ENCODE results near the gene KRT17.

Gene KRT17

DNA sequence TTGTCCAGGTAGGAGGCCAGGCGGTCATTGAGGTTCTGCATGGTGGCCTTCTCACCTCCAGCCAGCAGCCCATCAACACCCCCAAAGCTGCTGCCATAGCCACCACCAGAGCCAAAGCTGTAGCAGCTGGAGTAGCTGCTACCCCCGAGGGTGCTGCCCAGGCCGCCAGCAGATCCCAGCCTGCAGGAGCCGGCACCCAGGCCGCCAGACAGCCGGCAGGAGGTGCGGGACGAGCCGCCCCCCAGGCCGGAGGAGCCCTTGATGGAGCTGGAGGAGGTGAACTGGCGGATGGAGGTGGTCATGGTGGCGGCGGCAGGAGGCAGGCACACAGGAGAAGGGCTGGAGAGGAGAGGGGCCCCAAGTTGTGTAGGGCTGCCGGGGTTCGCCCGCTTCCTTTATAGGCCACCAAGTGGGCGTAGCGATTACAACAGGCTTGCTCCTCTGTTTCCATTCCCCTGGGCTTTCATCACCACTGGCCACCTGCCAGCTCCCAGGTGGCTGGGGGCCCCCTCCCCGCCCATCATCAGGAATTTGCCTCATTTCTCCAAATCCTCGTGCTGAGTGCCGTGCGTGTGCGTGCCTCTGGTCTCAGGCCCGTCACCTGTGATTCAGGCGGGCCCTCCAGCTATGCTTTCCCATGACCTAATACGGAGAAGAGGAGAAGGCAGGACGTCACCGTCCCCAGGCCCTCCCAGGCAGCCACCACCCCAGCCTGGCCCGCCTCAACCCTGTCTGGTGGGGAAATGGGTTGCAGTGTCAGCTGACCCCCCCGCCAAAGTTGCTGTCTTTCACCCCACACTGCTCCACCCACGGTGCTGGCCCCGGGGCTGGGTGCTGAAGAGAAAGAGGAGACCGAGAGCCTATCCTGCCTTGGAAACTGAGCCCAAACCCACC is at the start of gene KRT17:
Gene KRT17 (minus strand): TSS at position 368 of the 894 bp plus-strand sequence. CDS start 66 bp downstream, at position 302.
- FAIRE-seq (no peak), DNase-seq (ENCODE audit: low spot score) (no peak)

DNA sequence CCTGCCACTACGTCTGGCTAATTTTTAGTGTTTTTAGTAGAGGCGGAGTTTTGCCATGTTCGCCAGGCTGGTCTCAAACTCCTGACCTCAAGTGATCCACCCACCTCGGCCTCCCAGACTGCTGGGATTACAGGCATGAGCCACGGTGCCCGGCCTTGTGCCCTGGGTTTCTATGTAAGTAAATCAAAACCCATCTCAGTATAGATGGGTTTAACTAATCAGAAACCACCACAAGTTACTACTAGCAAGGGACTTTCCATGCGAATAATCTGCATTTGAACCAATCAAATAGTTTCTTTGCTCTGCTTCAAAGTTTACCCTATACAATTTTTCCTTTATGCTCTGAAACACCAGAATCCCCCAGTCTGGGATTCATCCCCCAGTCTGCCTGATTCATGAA is 47.8 kb upstream of the KRT17 start:
- DNase-seq (ENCODE audit: low spot score) (no peak), FAIRE-seq (no peak)

DNA sequence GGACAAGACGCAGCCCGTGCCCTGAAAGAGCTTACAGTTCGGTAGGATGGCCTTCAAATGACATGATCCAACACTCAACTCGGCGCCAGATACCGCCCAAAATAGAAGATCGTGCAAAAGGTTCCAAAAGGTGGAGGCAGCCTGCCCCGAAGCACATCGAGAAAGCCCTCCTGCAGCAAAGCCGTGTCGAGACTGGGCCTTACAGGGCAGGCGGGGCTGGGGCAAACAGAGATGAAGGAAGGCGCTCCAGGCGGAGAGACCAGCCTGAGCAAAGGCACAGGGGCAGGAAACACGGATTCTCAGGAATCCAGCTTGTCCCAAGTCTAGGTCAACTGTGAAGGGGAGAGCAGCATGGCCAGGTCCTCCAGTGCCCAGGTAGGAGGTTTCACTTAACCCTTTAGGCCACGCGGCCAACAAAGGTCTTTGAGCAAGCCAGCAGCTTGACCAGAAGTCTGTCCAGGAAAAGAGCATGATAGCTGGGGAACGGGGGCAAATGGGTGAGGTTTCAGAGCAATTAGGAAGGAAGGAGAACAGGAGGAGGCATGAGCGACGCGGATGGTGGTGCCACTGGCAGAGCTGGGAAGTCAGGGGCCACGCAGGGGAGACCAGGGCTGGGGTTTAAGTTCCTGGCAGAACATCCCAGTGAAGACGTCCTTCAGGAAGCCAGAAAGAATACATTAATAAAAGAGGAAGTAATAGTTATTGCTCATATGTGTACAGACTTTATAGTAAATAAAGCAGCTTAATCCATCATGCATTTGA is 43.1 kb upstream of the KRT17 start:
- FAIRE-seq (no peak), DNase-seq (ENCODE audit: low spot score) (no peak)

DNA sequence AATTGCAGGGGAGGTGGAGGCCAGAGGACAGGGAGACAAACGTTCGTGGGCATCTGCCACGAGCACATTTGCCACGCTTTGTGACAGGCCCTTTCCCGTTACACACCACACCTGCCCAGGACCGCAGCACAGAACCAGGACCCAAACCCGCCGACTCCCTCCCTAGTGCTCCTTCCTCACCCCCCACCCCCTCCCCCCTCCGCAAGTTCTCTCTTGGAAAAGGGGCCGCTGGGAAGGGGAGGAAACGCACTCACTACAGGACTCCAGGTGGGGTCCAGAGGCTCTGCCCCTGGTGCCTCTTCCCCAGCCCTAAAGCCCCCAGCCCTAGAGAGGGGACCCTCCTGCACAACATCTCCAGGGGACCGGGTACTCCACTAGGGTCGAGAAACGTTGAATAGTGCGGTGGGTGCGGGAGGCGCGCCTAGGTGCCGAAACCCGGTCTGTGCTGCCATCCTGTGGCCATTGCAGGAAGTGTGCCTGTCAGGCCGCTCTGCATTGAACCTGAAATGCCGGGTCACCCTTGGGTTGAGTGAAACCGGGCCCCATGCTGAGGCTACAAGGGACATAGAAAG is 42.4 kb upstream of the KRT17 start:
- DNase-seq (ENCODE audit: low spot score) (peak; percentile 61), FAIRE-seq (no peak)

DNA sequence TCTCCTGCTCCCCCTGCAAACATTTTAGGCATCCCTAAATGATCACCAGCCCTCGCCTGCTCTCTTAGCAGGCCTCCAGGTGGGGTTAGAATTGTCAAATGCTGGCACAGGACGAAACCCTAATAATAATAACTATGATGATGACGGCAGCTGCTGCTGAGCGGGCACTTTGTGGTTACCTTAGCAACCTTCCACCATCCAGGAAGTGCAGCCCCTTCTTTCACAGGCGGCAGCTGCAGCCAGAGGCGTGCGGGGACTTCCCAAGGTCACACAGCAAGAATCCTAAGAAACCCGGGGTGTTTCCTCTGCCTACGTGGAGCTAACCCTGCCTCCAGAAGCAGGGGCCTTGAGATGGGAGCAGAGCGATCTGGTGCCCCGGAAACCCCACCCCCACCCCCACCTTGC is 41.9 kb upstream of the KRT17 start:
- FAIRE-seq, result no peak
- DNase-seq (ENCODE audit: low spot score), result peak; percentile 55

DNA sequence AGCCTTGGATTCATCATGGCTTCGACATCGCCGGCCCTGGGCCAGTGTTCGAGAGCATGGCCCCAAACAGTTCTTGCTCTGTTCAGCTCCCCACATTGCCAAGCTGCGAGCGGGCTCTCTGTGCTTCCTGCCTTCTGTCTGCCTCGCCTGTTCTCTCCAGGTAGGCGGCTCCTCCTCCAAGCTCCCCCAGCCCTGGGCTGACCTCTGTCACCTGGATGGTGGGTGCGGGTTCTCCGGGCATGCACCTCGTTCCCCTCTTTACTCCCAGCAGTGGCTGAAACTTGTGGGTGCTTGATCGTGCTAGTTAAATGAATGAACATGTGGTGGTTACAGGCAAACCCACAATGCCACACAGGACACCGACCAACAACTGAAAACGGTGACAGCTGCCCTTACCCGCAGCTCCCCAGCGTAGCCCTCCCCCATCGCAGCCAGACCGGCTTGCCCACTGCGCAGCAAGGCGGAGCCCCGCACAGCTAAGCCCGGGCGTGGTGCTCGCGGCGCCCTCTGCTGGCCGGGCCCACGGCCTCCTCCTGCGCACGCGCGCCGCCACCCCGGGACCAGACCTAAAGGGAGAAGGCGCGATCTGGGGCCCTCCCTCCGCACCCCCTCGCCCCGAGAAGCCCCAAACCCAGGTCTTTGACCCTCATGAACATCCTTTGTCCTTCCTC is 41.3 kb upstream of the KRT17 start:
- no peak for FAIRE-seq

DNA sequence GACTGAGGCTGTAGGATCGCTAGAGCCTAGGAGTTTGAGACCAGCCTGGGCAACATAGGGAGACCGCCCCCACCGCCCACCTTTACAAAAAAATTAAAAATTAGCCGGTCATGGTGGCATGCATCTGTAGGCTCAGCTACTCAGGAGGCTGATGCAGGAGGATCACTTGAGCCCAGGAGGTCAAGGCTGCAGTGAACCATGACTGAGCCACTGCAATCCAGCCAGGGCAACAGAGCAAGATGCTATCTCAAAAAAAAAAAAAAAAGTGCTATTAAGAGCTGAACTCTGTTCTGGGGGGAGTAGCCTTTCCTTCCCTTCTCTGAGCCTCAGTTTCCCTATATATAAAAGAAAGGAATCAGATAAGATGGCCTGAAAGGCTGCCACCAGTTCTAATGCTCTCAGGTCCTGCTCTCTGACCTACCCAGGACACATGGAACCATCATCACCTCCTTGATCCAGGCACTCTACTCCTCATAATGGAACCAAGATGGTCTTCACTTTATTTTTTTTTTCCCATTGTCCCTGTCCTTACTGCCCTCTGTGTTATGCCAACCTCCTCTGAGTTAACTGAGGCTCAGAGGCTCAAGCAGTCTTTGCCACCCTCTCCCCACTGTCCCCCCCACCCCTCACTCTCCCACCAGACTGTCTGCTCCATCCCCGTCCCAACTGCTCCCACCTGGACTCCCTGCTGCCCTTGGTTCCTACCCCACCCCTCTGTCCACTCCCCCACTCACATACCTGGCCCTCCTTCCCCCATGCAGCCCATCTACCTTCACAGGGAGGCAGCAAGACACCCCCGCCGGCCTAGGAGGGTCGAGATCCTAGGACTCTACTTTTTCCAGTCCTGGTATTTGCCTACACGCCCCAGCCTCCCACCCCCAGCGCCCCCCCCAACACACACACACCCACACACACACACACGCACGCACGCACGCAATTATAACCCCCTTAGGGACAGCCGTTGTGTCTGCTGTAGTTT is 40.5 kb upstream of the KRT17 start:
- FAIRE-seq, result no peak
- DNase-seq (ENCODE audit: low spot score), result no peak

More for the DNA sequence above, 41.3 kb upstream of the KRT17 start:
- DNase-seq (ENCODE audit: low spot score), result peak; percentile 64

DNA sequence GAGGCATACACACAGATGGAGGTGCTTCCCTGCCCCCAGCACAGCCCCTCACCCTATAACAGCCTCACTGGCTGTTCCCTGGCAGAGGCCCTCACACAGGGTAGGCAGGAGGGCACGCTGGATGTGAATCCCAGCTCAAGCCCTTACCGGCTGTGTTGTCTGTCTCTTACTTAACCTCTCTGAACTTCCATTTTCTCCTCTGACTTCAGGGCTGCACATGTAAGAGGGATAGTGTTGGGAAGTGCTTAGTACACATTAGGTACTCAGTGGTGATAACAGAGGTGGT is 39.7 kb upstream of the KRT17 start:
- FAIRE-seq (no peak), DNase-seq (ENCODE audit: low spot score) (no peak)

DNA sequence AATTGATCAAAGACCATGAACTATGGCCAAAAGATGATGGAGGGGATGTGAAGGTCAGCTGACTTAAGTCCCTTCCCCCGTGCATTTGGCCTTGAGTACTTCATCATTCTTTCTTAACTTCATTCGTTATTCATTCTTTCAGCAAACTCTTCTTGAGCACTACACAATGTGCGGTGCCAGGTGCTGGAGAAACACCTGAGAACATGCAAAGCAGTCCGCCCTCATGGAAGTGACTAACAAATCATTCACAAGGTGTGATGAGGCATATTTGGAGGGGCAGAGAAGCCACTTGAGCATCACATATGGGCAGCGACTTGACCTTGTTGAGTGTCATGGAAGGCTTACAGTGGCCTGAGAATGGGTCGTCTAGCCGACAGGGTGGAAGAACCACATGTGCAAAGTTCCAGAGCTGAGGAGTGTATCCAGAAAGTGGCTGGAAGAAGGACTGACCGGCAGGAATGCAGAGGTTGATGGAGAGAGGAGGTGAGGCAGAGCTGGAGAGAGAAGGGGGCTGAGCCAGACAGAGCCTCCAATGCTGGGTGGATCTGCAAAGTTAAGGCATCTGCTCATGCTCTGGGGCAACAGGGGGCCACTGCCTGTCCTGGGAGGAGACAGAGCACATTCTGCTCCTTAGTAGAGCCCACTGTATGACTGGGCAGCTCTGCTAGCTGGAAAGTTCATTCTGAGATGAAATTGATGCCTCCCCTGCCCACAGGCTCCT is 39.2 kb upstream of the KRT17 start:
- DNase-seq (ENCODE audit: low spot score), result no peak
- no peak for FAIRE-seq

DNA sequence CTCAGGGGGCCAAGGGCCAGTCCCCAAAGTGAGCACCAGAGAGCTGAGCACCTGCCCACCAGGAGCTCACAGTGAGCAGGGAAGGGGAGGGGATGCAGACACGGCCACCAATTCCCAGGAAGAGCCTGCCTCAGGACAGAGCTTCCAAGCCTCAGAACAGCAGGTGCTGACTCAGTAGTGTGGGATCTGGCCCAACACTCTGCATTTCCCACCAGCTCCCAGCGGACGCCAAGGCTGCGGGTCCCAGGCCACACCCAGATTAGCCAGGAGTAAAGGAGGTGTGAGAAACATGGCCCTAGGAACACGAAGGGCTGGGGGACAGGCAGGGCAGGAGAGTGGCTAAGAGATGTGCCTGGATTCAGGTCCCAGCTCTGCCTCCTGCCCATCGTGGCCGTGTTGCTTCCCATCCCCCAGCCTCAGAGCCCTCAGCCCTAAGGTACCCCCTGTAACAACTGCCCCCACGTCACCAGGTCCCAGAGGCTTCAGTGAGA is 35.9 kb upstream of the KRT17 start:
- DNase-seq (ENCODE audit: low spot score), result no peak
- no peak for FAIRE-seq

DNA sequence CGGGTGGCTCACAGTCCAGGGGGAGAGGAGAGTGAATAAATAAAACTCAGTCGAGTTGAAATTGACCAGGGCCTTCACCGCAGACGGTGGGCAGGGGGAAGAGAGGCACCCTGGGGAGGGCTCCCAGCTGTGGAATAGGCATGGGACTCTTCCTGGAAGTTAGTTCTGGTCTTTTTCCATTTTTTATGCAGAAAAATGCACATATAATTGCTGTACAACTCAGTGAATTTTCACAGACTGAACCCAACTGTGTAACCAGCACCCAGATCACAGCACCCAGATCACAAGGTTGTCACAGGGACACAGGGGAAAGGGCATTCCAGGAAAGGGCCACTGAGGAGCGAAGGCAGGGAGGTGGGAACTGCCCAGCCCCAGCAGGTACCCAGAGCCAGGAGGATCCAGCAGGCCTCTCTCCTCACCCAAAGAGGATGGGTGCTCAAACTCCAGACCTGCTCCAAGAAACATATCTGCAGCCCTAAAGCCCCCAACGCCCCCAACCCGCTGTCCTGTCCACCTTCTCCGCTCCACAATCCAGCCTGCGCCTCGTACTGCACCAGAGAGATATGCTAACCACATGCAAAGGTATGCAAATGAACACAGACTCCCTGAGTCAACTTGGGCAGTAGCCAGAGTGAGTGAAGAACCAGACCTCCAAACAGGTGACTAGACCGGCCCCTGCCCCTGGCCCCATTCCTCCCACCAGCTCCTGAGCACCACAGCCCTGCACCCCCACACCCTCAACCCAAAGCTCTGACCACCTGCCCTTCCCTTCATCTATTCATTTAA is 35.2 kb upstream of the KRT17 start:
- FAIRE-seq (no peak), DNase-seq (ENCODE audit: low spot score) (no peak)

DNA sequence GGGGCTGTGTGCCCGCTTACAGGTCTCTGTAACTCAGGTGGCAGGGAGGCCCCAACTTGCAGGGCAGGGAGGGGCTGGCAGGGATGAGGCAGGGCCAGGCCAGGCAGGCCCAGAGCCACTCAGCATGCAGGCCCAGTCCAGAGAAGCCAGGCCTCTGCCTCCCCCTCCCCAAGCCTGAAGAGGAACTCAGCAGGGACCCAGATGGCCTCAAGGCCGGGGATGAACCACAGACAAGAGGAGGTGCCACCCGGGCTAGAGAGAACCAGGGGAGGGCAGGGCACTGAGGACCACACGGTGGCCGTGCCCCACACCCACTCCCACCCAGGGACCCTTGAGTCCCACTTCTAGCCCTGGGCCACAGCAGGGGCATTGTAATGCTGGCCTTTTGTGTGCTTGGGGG is 34.5 kb upstream of the KRT17 start:
- FAIRE-seq, result no peak
- DNase-seq (ENCODE audit: low spot score), result no peak

DNA sequence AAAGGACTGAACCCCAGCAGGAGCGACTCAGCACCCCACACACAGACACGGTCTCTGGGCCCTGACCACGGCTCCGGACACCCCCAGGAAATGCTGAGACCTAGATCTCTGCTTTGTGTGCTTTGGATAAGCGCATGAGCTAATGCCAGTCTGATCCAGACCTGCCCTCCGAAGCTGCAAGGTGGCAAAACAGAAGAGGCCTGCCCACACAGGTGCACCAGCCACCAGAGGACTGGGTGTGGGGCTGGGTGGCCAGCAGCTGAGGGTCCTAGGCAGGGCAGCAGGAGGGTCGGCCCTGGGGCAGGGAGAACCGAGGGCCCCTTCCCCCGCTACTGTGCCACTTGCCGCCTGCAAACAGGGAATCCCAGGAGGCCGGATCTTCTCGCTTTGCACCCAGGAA is 33.6 kb upstream of the KRT17 start:
- no peak for DNase-seq (ENCODE audit: low spot score)
- FAIRE-seq, result no peak

DNA sequence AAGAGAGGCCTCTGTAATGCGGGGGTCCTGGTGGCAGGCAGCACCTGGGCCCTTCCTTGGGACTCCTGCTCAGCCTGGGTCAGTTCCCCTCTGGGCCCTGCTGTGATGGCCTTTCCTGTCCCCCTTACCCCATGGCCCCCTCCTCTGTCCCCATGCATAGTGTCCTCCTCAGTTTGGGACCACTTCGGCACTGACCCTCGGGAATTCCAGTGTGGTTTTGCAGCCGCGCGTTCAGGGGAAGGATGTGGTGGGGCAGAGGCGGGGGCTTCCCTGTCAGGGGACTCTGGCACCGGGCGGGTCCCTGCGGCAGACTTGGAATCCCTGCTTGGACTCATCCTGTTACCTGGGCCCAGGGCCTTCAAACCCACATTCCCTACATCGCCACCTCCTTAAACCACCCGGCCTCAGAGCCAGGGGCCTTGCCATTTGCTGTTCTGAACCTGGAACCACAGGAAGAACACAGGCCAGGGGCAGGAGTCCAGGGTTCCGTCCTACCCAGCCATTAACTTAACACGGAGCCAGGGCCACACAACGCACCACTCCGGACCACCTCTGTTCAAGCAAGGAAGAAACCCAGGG is 32.9 kb upstream of the KRT17 start:
- FAIRE-seq (no peak), DNase-seq (ENCODE audit: low spot score) (no peak)

DNA sequence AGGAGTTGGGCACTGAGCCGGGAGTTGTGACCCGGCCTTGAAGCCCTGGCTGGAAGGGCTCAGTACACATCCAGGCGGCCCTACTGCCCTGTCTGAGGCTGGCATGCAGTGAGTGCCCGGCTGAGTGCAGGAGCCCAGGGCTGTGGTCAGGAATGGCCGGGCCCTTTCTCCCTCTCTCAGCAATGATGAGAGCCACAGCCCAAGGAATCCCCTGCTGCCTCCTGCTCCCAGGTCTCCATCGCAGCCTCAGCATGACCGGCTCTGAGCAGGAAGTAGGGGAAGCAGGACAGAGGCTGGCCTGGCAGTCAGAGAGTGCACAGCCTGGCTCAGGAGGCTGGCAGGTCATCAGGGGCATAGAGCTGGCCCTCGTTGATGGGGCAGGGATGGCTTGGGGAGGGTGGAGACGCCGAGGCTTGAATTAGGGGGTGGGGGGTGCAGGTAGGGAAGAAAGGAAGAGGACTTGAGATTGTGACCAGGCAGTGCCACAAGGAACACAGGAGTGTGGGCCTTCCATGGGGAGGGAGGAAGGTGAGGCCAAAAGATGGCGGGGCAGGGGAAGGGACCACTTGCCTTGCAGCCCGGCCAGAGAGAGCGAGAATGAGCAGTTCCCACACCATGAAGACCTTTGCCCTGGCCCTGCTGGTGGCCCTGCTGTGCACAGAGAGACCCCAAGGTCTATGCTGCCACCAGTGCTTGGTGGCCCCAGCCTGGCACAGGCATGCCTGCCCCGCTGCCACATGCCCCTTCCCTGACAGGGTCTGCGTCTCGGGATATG is 32.1 kb upstream of the KRT17 start:
- FAIRE-seq (no peak), DNase-seq (ENCODE audit: low spot score) (no peak)

DNA sequence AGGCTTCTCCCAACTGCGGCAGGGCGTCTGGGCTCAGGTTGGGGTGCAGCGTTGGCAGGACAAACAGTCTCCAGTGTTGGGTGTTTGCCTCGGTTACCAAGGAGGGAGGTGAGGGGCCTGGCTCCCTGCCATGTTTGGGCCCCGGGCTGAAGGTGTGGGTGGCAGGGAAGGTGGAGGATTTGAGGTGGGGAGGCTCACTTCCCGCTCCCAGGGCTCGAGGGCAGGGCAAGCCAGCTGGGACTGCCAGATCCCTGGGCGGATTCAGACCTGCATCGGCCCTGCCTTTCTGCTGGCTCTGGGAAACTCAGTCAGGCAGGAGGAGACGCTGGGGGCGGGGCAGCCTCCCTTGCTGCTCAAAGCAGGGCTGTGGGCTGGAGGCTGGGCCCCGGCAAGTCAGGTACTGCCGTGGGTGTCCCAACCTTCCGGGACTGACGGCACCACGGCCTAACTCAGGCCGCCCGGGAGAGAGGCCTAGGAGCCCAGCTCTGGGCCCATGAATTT is 31.3 kb upstream of the KRT17 start:
- DNase-seq (ENCODE audit: low spot score) (no peak), FAIRE-seq (no peak)

DNA sequence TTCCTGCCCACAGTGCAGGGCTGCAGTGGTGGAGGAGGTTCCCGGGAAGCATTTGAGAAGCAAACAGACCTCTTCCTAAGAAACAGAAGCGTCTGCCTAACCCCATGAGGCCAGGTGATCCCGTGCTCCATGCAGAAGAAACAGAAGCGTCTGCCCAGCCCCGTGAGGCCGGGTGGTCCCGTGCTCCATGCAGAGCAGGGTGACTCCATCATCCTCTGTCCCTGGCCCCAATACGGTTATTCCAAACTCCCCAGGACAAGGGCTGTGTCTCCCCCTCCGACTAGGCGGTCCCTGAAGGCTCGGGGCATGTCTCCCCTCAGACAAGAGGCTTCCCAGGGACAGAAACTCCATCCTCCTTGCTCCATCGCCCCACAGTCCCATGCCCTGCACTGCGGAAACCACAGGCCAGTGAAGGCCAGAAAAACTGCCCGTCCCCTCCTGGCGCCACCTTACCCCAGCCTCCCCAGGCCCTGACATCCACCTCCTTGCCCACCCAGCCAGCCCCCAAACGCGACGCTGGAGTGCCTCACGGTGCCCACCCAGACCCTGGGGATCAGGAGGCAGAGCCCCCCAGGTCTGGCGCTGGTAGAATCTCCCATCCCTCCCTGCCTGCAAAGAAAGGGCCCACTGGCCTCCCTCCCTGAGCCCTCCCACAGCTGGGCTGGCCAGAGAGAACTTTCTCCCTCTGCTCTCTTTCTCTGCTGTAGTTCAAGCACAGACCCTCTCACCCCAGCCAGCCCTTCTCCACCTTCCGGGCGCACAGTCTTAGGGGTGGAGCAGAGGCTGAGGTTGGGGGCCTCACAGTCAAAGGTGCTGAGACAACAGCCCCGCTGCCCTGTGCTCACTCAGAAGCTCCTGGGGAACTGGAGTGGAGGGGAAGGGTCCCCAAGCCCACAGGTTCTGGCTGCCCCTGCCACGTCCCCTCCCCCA is 30.6 kb upstream of the KRT17 start:
- FAIRE-seq (no peak), DNase-seq (ENCODE audit: low spot score) (no peak)
